Measurements from ENCODE around the gene PRKCG.

DNA sequence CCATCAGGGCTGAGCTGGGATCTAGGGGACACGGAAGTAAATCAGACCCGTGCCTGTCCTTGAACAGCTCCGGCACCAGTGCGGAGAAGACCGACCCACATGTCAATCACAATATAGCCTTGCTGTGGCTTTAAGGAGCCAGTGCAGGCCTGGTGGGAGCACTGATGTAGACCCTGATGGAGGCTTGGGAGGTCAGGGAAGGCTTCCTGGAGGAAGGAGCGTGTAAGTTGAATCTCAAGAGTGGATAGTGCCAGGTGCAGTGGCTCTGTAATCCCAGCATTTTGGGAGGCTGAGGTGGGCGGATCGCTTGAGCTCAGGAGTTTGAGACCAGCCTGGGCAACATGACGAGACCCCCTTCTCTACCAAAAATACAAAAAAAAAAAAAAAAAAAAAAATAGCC is 70.0 kb downstream of the PRKCG start:
- TF ChIP-seq, protein P1, sequence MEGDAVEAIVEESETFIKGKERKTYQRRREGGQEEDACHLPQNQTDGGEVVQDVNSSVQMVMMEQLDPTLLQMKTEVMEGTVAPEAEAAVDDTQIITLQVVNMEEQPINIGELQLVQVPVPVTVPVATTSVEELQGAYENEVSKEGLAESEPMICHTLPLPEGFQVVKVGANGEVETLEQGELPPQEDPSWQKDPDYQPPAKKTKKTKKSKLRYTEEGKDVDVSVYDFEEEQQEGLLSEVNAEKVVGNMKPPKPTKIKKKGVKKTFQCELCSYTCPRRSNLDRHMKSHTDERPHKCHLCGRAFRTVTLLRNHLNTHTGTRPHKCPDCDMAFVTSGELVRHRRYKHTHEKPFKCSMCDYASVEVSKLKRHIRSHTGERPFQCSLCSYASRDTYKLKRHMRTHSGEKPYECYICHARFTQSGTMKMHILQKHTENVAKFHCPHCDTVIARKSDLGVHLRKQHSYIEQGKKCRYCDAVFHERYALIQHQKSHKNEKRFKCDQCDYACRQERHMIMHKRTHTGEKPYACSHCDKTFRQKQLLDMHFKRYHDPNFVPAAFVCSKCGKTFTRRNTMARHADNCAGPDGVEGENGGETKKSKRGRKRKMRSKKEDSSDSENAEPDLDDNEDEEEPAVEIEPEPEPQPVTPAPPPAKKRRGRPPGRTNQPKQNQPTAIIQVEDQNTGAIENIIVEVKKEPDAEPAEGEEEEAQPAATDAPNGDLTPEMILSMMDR (conservative IDR thresholded peaks at IDR 0.05; ENCODE audit: low read length): no peak
- no peak for TF ChIP-seq EZH2phosphoT487 (IDR thresholded peaks at IDR 0.05; ENCODE audit: borderline replicate concordance, low read depth, low read length)
